Midbrain (tissue), 1 donor: Measurements from ENCODE around the gene ARL10.

Experiments used
- DNase-seq: peaks from one replicate; lab custom pipeline; 2025; lab: John Stamatoyannopoulos, UW

Gene ARL10, protein sequence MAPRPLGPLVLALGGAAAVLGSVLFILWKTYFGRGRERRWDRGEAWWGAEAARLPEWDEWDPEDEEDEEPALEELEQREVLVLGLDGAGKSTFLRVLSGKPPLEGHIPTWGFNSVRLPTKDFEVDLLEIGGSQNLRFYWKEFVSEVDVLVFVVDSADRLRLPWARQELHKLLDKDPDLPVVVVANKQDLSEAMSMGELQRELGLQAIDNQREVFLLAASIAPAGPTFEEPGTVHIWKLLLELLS

GRCh38 chr5:176365351-176366231 is at the start of gene ARL10:
ARL10 (plus strand) TSS chr5:176365487; CDS start chr5:176365564, 77 bp downstream.
- peak; percentile 40 for DNase-seq

GRCh38 chr5:176317534-176318374 is 47.5 kb upstream of the ARL10 start:
- no peak for DNase-seq

- no peak for DNase-seq
Observed at GRCh38 chr5:176319827-176320554, 45.3 kb upstream of the ARL10 start.

DNA sequence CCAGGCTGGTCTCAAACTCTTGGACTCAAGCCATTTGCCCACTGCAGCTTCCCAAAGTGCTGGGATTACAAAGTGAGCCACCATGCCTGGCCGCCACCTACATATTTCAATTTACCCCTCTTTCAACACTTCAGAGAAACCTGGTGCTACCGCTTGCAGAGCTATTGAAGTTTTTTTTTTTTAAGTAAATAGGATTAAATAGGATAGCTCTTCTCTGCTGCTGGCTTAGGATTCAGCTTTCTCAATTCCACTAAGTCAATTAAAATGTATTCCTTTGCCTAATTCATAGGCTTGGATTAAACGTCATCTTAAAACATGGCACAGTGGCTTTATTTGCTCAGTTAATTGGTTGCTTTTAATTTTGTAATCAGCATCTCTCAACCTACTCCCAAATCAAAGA is 44.7 kb upstream of the ARL10 start:
- no peak for DNase-seq

- DNase-seq, result no peak
Observed at GRCh38 chr5:176334031-176334770, 31.1 kb upstream of the ARL10 start.

GRCh38 chr5:176337913-176338312 is 27.4 kb upstream of the ARL10 start:
- DNase-seq, result no peak

DNA sequence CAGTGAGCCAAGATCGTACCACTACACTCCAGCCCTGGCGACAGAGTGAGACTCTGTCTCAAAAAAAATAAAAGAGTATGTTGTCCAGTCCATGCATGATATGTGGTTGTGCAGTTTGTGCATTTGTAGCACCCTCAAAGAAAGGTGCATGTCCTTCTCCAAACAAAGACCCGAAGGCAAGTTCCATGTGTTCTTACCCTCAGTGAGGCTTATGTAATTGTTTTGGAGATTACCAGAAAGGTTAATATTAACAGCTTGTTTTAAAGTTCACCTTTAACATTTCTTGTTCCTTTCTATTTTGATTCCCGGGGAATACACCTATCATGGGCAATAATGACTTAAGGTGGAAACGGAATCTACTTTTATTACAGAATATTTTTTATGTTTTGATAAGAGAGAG is 26.0 kb upstream of the ARL10 start:
- no peak for DNase-seq

GRCh38 chr5:176341325-176342157 is 23.7 kb upstream of the ARL10 start:
- DNase-seq, result no peak

DNA sequence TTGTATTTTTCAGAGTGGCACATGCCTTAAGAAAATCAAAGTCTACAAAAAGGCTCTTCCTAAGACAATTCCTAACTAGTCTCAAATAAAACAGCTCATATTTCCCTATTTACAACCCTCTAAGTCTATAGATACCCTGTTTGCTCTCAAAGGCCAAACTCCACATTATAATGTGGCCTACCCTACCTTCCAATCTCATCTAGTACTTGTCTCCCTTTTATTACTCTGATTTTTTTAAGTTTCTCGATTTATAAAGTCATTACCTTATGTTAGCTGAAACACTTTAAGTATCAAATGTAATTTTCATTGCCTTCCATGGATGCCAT is 23.2 kb upstream of the ARL10 start:
- no peak for DNase-seq

GRCh38 chr5:176342766-176343458 is 22.4 kb upstream of the ARL10 start:
- DNase-seq, result no peak

DNA sequence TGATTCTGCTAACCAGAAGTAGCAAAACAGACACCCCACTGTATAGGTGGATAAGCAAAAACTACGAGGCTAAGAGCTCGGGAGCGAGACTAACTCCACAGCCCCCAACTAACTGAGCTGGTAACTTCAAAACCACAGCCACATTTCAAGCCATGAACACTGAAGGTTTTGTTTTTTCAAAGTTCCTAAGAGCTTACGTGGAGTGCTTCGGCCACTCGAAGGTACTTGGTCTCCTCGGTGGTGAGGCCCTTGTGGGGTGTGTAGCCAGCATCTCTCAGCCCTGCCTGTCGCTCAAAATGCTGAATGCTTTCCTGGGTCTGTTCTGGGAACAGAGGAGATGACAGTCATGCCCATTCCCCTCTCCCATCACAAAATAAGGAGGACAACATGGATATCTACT is 14.9 kb upstream of the ARL10 start:
- DNase-seq, result no peak

DNA sequence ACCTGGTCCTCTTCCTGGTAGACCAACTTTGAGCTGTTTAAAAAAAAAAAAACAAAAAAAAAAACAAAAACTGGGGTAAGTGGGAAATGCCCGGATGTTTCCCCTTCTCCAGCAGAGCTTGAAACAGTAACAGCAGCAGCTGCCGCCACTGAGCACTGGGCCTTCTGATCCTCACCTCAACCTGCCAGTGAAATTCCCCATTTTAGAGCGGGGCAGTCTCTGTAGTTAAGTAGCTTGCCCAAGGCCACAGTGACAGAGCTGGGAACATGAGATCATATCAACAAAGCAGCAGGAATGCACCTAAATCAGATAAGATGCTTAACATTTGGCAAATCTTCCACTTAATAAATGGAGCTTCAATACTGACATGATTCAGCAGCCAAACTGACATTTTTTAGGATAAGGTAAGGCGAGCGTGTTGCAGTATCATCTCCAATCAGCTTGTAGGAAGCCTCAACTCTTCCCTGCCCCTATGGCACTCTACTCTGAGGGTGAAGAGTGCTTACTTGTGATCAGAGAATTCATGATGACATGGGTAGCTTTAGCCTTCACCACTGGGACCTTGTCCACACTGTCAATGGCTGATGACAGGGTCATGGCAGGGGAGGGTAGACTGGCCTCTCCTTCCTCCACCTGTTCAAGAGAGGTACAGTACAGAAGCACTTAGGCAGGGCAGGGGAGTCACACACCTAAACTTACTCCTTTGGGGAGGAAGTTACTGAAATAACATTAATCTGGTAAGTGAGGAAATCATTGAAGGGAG is 13.0 kb upstream of the ARL10 start:
- DNase-seq, result no peak

DNA sequence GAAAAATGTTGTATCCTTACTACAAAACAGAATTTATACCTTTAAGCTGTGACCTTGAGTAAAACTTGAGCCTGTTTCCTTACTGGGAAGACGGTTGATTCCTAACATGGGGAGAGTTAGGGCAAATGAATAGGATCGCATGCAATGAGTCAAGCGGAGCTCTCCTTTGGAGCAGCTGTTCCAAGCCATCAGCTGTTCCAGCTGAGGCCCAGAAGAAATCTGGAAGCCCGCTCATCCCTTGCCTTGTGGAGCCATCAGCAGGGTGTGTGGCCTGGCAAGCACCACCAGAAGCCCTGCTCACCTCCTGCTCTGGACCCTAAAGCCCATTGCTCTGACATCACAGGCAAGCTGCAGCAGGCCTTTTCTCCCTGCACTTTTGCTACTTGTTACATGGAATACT is 11.8 kb upstream of the ARL10 start:
- DNase-seq, result no peak

DNA sequence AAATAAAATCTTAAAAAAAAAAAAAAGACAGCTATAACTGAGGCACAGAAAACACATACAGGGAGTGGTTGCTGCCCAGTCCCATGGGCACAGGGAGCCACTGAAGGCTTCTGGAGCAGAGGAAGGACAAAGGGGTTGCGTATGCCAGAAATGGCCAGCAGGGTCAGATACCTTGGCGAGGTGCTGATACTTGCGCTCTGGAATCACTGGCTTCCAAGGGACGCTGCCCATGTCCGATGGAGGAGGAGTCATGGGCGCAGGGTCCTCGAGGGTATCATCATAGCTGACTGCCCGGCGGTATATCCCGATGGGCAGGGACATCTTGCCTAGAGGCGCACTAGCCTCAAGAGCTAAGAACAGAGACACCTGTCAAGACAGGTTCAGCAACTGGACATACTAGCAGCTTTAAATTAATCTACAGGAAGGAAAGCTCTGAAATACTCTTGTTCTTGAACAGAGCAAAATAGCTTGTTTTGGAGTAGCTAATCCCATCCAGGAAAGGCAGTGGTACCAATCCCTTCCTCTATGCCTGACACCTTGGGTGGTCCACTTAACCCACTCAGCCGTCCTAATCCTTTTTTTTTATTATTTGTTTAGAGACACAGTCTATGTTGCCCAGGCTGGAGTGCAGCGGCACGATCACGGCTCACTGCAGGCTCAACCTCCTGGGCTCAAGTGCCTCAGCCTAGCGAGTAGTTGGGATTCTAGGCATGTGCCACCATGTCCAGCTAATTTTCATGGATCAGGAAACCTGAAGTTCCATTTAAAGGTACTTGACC is 9.7 kb upstream of the ARL10 start:
- no peak for DNase-seq

GRCh38 chr5:176356179-176356566 is 9.1 kb upstream of the ARL10 start:
- DNase-seq, result no peak

GRCh38 chr5:176359658-176360057 is 5.6 kb upstream of the ARL10 start:
- DNase-seq, result no peak

- DNase-seq, result no peak
Observed at GRCh38 chr5:176360894-176361436, 4.3 kb upstream of the ARL10 start.
